ENCODE measurements around the gene GADD45A.
"Not testable (repeated sequence)": the region's sequence is repeated elsewhere in the genome, so short reads cannot be mapped to it uniquely, and the experiment has no call there.

GADD45A gene

DNA sequence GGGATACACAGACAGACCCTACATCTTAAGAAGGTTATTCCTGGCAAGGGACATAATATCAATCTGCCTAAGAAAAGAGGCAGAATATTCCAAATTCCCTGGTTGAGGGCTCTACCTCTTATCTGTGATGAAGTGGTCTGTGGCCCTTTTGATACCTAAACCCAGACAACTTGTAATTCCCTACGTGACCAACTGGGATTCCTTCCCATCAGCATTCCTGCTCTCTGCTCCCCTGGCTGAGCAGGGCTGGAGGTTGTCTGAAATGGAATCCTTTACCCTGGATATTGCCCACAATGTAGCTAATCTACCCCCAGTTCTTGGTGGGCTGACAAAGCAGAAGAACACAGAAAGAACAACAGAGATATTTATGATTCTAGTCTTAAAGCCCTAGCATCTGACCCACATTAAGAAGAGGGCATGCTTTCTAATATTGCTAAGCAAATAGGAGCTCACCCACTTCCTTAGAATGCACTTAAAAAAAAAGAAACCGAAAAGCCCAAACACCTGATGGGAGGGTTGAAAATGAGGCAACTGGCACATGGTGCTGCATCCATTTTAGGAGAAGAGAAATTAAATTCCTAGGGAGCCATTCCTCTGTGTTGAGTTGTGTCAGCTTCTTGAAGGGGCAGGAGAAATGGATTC, 36.8 kb downstream of the GADD45A start:
- no peak for DNase-seq (ENCODE audit: low spot score)

DNA sequence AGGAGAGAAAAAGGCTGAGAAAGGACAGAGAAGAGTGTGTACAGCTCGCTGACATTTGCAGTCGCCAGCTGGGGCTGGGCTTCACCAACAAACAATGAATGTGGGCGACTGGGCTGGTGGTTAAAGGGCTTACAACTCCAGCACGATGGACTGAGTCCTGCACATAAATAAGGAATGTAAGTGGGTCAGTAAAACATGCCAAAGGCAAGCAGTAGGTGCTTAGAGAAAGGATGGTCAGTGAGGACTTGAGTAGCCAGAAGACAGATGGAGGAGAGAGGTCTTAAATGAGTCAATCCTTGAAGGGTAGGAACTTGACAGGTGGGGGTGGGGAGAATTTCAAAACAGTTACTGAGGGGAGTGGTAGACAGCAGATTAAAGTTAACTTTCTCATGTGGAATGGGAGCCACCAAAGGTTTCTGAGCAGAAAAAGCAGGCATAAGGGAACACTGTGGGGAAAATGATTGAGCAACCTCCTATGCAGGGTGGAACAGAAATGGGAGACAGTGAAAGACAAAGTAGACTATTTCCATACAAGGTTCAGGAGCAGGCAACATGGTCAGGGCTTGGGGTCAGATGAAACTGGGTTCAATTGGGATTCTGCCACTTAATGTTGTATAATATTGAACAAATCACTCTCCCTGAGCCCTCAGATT, 37.4 kb downstream of the GADD45A start:
- DNase-seq (ENCODE audit: low spot score): peak; percentile 18

DNA sequence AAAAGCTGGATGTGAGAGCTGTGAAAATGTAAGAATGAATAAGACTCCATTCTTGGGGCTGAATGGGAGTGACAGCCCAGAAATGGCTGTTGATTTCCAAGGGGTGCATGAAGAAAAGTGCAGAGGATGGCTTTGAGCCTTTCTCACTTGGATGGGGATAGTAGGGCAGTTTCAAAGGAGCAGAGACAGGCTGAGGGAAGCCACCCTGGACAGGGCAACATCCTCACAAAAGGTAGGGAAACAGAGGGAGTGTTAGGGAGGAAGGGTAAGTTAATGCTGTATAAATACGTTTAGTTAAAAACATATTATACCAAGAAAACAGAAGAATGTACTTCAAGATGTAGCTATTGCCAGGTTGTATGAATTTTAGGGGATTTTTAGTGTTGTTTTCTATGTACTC, 38.1 kb downstream of the GADD45A start:
- no peak for DNase-seq (ENCODE audit: low spot score)

DNA sequence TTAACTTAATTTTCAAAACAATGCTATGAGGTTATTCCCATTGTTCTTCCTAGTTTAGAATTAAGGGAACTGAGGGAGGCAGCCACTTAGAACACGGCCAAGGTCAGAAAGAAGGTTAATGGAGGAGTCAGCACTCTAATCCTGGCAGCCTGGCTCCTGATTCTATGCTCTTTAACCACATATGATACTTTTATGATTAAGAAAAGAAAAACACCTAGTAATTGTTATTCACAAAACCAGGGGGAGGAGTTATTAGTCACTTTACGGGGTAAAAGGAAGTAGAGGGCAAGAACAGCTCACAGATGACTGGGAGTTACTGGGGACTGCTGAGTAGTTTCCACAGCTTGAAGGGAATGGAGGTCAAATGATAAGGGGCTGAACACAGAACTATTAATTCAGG, 38.6 kb downstream of the GADD45A start:
- no peak for DNase-seq (ENCODE audit: low spot score)

DNA sequence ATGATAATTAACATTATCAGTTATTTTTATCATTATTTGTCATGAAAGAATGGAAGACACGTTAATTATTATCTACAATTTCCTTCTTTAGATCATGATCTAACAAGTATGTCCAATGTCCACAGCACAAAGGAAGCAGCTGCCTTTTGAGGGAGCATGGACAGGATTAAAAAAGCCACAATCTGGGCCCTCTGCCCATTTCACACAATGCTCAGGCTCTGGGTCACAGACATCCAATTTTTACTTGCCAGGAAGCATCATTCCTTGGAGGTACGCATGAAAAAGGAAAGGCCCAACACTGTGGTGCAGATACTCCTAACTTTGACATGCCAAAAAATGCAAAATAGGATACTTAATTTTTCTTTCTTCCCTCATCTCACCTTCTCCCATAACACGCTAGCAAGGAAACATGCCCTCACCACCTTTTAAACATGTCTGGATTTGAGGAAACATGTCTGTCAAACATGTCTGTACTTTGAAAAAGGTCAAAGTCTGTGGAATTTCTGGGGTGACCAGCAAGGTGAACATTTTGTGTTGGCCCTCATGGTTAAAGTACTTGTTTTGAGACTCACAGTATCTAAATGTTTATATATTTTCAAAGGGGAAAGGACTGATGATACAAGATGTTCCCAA, 40.0 kb downstream of the GADD45A start:
- DNase-seq (ENCODE audit: low spot score): peak; percentile 27

DNA sequence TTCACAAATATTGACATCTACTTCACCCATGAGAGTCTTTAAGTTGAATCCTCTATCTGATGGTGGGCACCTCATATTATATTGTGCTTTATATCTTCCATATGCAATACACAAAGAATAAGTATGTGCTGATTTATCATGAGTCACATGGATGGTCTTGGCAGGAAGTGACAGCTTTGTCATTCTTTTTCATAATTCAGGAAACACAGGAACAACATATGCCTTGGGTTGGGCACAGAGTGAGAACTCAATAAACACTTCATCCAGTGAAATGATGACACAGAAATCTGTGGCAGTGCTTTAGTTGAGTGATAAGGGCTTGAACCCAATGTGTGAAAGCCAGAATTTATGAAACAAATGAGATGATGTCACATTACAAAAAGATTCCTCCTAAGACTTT, 41.2 kb downstream of the GADD45A start:
- DNase-seq (ENCODE audit: low spot score): no peak

DNA sequence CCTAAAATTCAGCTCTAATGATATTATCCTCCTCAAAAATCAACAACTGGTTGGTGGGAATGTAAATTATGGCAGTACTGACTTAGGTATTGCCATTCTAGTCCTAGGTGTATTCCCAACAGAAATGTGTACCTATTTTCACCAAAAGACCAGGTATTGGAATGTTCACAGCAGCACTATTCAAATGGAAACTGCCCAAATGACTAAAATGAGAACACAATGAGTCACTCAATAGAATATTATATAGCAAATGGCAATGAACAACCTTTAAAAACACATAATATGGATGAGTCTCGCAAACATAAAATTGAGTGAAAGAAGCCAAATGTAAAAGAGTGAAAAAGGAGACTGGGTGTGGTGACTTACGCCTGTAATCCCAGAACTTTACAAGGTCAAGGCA, 44.9 kb downstream of the GADD45A start:
- no peak for DNase-seq (ENCODE audit: low spot score)

DNA sequence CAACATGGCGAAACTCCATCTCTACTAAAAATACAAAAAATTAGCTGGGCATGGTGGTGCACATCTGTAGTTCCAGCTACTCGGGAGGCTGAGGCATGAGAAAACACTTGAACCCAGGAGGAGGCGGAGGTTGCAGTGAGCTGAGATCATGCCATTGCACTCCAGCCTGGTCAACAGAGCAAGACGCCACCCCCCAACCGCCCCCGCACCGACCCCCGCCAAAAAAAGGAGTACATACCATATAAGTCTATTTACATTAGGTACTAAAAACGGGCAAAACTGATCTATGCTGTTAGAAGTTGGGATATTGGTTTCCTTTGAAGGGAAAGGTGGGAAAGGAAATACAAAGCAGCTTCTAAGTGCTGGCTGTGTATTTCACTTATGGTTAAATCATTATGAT, 45.3 kb downstream of the GADD45A start:
- DNase-seq (ENCODE audit: low spot score): not testable (repeated sequence)

DNA sequence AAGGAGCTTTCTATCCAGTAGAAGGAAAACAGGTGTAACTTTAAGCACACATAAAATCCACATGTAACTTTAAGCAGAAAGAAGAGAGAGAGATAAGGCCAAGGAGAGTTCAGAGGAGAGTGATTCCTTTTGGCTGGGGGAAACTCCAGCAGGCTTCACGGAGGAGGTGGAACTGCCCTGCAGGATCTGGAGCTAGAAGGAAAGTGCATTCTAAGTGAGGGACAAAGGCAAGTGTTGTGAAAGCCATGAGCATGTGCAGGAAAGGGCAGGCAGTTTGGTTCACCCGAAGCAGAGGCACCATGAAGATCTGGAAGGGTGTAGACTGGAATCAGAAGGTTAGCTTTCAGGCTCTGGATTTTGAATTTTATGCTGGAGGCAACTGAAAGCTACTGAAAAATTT, 46.3 kb downstream of the GADD45A start:
- DNase-seq (ENCODE audit: low spot score): no peak

DNA sequence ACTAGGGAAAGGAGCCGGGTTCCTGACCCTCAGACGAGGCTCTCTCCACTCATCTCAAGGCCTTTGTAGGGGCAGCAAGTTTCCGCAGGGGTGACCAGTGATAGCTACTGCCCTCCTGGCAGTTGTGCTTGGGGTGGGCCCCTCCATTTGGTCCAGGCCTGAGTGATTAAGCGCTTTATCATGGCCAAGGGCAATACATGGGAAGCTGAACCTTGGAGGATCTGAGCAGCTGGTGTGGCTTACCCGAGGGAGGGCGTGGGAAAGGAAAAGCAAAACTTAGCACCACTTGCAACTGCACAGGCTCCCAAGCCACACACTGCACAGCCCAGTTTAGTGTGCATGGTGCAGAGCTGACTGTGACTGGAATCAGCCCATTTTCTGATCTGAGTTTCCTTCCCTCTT, 47.8 kb downstream of the GADD45A start:
- DNase-seq (ENCODE audit: low spot score): no peak

DNA sequence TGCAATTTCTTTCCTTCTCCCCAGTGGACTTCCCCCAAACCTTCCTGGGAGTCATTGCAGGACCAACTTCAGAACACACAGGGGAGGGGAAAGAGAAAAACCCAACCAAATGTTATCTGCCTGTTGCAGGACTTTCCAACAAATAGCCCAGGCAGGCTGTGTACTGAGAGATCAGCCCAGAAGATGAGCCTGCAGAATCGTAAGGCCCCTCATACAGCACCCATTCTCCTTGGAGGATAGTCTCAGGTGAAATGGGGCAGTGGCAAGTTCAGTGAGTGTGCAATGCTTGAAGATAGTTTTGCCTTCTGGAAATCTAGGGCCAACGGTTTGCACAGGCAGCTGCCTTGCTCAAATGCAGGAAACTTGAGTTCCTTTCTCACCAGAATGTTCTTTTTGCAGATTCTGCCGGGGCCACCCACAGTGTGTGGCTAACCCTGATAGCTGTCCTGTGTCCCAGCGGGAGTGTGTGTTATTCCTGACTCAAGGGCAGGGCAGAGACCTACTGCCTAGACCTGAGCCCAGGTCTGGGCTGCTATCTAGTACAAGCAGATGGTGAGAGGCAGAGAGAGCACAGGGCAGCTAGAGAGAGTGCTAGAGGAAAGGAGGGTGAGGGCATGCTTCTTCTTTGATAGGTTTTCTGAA, 48.8 kb downstream of the GADD45A start:
- DNase-seq (ENCODE audit: low spot score): no peak

DNA sequence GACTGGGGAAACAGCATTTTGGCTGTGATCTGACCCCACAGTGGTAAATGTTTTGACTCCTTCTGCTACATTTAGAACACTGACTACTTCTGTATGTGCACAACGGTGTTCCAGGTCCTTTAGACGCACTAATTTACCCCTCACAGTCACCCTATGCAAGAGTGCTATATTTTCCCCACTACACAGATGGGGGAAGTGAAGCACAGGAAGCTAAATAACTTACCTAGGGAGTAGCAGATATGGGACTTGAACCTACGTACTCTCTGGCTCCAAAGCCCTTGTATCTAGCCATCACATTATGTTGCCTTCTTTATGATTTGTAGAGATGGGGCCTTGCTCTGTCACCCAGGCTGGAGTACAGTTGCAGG, 49.3 kb downstream of the GADD45A start:
- DNase-seq (ENCODE audit: low spot score): no peak

DNA sequence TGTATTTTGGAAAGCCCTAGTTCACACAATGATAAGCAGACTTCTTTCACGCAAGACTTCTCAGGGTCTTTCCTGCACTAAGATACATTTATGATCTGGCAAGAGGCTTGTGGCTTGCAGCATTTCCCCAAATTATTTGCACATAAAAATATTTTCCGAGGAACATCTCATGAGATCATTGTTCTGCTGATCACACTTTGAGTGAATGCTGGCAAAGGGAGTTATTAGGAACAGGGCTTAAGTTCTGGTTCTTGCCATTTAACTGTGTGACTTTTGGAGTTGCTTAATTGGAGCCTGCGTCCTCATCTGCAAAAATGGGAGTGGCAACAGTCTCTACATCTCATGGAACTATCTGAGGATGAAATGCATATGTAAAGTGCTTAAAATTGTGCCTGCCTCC, 50.2 kb downstream of the GADD45A start:
- no peak for DNase-seq (ENCODE audit: low spot score)

DNA sequence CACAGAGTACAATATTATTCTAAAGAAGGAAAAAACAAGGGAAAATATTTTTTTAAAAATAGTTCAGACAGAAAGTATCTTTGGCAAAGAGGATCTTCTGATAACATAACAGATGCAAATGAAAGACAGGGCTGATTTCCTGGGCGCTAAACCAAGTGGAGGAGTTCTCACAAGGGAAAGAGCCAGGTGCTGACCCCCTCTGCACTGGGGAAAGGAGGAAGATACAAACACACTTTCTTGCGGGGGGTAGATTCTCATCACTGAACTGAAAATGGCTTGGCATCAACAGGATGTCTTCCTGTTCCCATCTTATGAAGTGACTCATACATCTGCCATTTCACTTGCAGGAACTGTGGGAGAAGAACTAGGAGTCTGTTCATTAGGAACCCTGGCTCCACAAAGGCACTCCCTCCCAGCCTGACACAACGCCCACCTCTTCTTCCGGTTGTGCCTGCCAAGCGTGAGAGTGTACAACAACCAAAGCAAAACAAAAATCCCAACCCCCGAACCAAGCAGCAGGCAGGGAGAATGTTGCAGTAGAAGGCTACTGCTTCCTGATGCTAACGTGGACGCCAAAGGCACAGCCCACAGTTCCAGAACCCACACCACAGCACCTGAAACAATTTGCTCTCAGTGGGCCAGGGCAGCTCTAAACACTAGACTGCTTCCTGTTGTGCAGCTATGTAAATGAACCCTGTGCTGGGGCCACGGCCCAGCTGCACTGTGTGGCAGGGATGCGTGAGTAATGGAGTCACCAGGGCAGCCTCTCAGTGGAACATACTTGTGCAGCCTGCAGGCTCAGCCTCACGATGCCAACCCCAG, 51.0 kb downstream of the GADD45A start:
- peak; percentile 83 for DNase-seq (ENCODE audit: low spot score)

DNA sequence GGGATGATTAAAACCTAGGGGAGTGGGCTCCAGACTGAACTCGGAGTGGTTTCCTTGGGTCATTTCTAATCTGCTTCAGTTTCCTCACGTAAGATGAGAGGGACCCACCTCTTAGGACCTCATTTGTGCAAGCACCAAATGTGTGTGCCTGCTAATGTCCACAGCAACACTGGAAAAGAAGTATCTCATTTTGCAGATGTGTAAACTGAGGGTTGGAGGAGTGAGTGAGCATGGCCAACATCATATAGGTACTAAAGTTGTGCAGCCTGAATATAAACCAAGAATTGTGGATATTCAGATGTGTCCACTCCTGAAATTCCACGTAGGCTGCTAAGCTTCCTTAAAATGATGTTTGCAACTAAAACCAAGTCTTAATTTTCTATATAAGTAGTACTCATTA, 51.7 kb downstream of the GADD45A start:
- DNase-seq (ENCODE audit: low spot score): no peak

DNA sequence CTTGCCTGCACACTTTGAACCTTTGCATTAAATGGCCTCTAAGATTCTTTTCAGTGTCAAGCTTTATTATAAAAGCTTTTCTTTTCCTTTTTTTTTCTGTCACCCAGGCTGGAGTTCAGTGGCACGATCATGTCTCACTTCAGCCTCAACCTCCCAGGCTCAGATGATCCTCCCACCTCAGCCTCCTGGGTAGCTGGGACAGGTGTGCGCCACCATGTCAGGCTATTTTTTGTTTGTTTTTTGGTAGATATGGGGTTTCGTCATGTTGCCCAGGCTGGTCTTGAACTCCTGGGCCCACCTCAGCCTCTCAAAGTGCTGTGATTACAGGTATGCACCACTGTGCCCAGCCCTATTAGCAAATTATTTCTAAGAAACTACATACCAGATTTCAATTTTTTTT, 52.9 kb downstream of the GADD45A start:
- no peak for DNase-seq (ENCODE audit: low spot score)
